ENCODE measurements around the gene TMEM169.

Gene TMEM169

GRCh38 chr2:216104691-216105090, 23.0 kb downstream of the TMEM169 start:
- CTCF ChIA-PET, result interaction anchor here (0.7 kb wide), 1 partner anchor 10 kb away, joined by 4 read pairs; no protein-coding TSS in a partner anchor
- POLR2A ChIA-PET, result interaction anchor here (1.7 kb wide), 1 partner anchor 9 kb away, joined by 4 read pairs; no protein-coding TSS in a partner anchor
- Histone ChIP-seq H3K27ac (ENCODE audit: extremely low read depth, low read depth, low read length) (no peak overlapping the region), H3K9me3 (ENCODE audit: control insufficient read depth, insufficient read depth, low read depth, low read length) (no peaks in the 10 kb centered on the region), H3K36me3 (ENCODE audit: control insufficient read depth in 2 of 2, insufficient read depth in 1 of 2, low read length in 2 of 2) (no peaks in the 10 kb centered on the region), H3K4me3 (ENCODE audit: low read depth, low read length) (no peak overlapping the region), H3K4me1 (ENCODE audit: control insufficient read depth, insufficient read depth, low read length) (no peaks in the 10 kb centered on the region)
- TF ChIP-seq KLF17 (tag by site-specific recombination; IDR thresholded peaks at IDR 0.05), result no peak
- no peak for TF ChIP-seq TCF7L2 (IDR thresholded peaks at IDR 0.05; ENCODE audit: borderline replicate concordance, low read depth, low read length)
- TF ChIP-seq ZNF37A (tag by site-specific recombination; IDR thresholded peaks at IDR 0.05), result no peak
- TF ChIP-seq ZNF596 (tag by site-specific recombination; IDR thresholded peaks at IDR 0.05), result no peak
- TF ChIP-seq ZNF677 (tag by site-specific recombination; IDR thresholded peaks at IDR 0.05), result no peak
- no peak for TF ChIP-seq ZNF704 (tag by site-specific recombination; IDR thresholded peaks at IDR 0.05)
- TF ChIP-seq ZNF138 (tag by site-specific recombination; IDR thresholded peaks at IDR 0.05; ENCODE audit: borderline replicate concordance), result no peak
- no peak for TF ChIP-seq ZNF529 (tag by site-specific recombination; IDR thresholded peaks at IDR 0.05; ENCODE audit: insufficient replicate concordance)
- no peak for TF ChIP-seq ZSCAN5A (tag by site-specific recombination; IDR thresholded peaks at IDR 0.05)
- TF ChIP-seq ZFP69B (tag by site-specific recombination; IDR thresholded peaks at IDR 0.05), result no peak
- TF ChIP-seq ZNF202 (tag by site-specific recombination; IDR thresholded peaks at IDR 0.05; ENCODE audit: borderline replicate concordance), result no peak
- no peak for TF ChIP-seq MYNN (tag by site-specific recombination; IDR thresholded peaks at IDR 0.05; ENCODE audit: borderline replicate concordance)
- TF ChIP-seq ZNF302 (tag by site-specific recombination; IDR thresholded peaks at IDR 0.05; ENCODE audit: low read depth), result no peak
- no peak for TF ChIP-seq PRDM6 (tag by site-specific recombination; IDR thresholded peaks at IDR 0.05)
- TF ChIP-seq ZNF280C (tag by site-specific recombination; IDR thresholded peaks at IDR 0.05), result no peak

GRCh38 chr2:216107320-216107719, 25.6 kb downstream of the TMEM169 start:
- Histone ChIP-seq H3K4me3 (ENCODE audit: low read depth, low read length) (no peak overlapping the region), H3K27ac (ENCODE audit: extremely low read depth, low read depth, low read length) (no peak overlapping the region), H3K36me3 (ENCODE audit: control insufficient read depth in 2 of 2, insufficient read depth in 1 of 2, low read length in 2 of 2) (peaks cover 9 to 22% of the 10 kb centered on the region in 2 experiments), H3K9me3 (ENCODE audit: control insufficient read depth, insufficient read depth, low read depth, low read length) (no peaks in the 10 kb centered on the region), H3K4me1 (ENCODE audit: control insufficient read depth, insufficient read depth, low read length) (no peaks in the 10 kb centered on the region)
- ChIA-PET CTCF (no interaction called here), POLR2A (interaction anchor here (0.7 kb wide), 1 partner anchor 59 kb away, joined by 7 read pairs; no protein-coding TSS in a partner anchor)
- no peak for TF ChIP-seq ELK4 (IDR thresholded peaks at IDR 0.05; ENCODE audit: borderline replicate concordance, low read depth, low read length)
- no peak for TF ChIP-seq ZNF623 (tag by site-specific recombination; IDR thresholded peaks at IDR 0.05)
- TF ChIP-seq ZBTB48 (tag by site-specific recombination; IDR thresholded peaks at IDR 0.05), result no peak
- TF ChIP-seq SP2 (tag by site-specific recombination; IDR thresholded peaks at IDR 0.05), result no peak

Measured in HEK293 (cell line).